ENCODE measurements around the gene SNRK. TPM values are rescaled to one million over a fixed set of nuclear protein-coding genes. Genes with fewer than 3 reads are reported as not detected.

The SNRK gene
- total RNA-seq, 1 experiment from 2014 or later, result 12.0 TPM

DNA sequence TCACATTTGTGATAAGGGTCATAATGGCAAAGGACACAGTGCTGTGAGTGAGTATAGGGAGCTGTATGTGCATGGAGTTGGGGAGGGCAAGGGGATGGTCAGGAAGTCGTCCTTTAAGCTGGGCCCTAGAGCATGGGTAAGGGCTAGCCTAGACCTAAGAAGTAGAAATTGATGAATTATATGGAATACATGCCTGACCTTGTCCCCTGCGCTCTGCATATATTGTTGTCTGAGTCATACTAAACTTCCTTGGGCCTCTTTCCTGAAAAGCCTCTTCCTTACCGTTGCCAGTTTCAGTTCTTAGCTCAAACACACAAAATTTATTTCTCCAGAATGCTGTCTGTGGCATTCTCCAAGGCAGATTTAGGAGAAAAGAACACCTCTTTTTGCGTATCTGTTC is 4.6 kb downstream of the SNRK start:
- TF ChIP-seq, protein P1, sequence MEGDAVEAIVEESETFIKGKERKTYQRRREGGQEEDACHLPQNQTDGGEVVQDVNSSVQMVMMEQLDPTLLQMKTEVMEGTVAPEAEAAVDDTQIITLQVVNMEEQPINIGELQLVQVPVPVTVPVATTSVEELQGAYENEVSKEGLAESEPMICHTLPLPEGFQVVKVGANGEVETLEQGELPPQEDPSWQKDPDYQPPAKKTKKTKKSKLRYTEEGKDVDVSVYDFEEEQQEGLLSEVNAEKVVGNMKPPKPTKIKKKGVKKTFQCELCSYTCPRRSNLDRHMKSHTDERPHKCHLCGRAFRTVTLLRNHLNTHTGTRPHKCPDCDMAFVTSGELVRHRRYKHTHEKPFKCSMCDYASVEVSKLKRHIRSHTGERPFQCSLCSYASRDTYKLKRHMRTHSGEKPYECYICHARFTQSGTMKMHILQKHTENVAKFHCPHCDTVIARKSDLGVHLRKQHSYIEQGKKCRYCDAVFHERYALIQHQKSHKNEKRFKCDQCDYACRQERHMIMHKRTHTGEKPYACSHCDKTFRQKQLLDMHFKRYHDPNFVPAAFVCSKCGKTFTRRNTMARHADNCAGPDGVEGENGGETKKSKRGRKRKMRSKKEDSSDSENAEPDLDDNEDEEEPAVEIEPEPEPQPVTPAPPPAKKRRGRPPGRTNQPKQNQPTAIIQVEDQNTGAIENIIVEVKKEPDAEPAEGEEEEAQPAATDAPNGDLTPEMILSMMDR (conservative IDR thresholded peaks at IDR 0.05), result no peak
- Histone ChIP-seq H2BK15ac (ENCODE audit: low read depth, low read length) (no peak overlapping the region), H2BK5ac (ENCODE audit: insufficient read length, low read length) (no peak overlapping the region), H3K23ac (ENCODE audit: insufficient read length, low read depth, low read length) (no peak overlapping the region), H3K9me3 (ENCODE audit: control insufficient read depth, low read depth, low read length) (no peaks in the 10 kb centered on the region), H2BK20ac (ENCODE audit: low read depth, low read length, poor library complexity, severe bottlenecking) (no peak overlapping the region), H2BK12ac (ENCODE audit: insufficient read length, low read depth, low read length) (no peak overlapping the region), H3K18ac (ENCODE audit: insufficient read length, low read depth, low read length) (no peak overlapping the region), H4K5ac (ENCODE audit: insufficient read length, low read depth, low read length) (no peak overlapping the region), H3K79me1 (ENCODE audit: insufficient read depth, low read depth, low read length, poor library complexity, severe bottlenecking) (peaks cover 3% of the 10 kb centered on the region), H2AK5ac (ENCODE audit: insufficient read length, low read length) (no peak overlapping the region), H3K27me3 (ENCODE audit: insufficient read depth, low read length) (no peaks in the 10 kb centered on the region), H4K20me1 (ENCODE audit: control insufficient read depth, insufficient read depth, insufficient read length) (no peaks in the 10 kb centered on the region), H3K79me2 (ENCODE audit: insufficient read depth, low read length) (peaks cover 5% of the 10 kb centered on the region; the same call in 1 of the 2 replicates), H3T11ph (ENCODE audit: low read length) (no peak overlapping the region), H3K4me1 (ENCODE audit: insufficient read depth, low read length) (0 out of 2 replicates have a peak, but pooled peaks cover 2% of the 10 kb centered on the region), H3K4ac (ENCODE audit: low read depth, low read length) (no peak overlapping the region), H4K8ac (replicated peaks; ENCODE audit: insufficient read length, low read depth, low read length) (no peak overlapping the region), H3K27ac (ENCODE audit: insufficient read length, low read depth, low read length) (no peak overlapping the region), H3K56ac (ENCODE audit: insufficient read length, low read depth, low read length) (no peak overlapping the region), H3K14ac (ENCODE audit: insufficient read depth, low read length) (no peak overlapping the region), H2AFZ (ENCODE audit: low read length) (no peak overlapping the region), H3K23me2 (ENCODE audit: insufficient read length, low read depth, low read length, poor library complexity, severe bottlenecking) (peaks cover 4% of the 10 kb centered on the region), H3K9ac (ENCODE audit: extremely low read depth, insufficient read length, low read length) (no peak overlapping the region), H4K91ac (ENCODE audit: insufficient read length, low read depth, low read length) (no peak overlapping the region), H2BK120ac (ENCODE audit: low read depth, low read length, poor library complexity, severe bottlenecking) (no peak overlapping the region), H3K4me2 (ENCODE audit: insufficient read depth, insufficient read length, low read length) (no peak overlapping the region)
- Mint-ChIP-seq H3K4me3 (no peak overlapping the region), H3K27me3 (ENCODE audit: low read depth) (no peaks in the 10 kb centered on the region; the same call in 1 of the 2 replicates), H3K4me1 (peaks cover 20 to 26% of the 10 kb centered on the region in 2 experiments), H3K27ac (no peak overlapping the region), H3K9me3 (no peaks in the 10 kb centered on the region; a peak in 1 of 5 replicates), H3K36me3 (ENCODE audit: insufficient read depth in 1 of 3, low read depth in 3 of 3) (peaks cover 0 to 9% (median 0%) of the 10 kb centered on the region in 3 experiments; a peak in 4 of 7 replicates)
- DNase-seq, result no peak
- no CpG with 5 or more reads among the region's 4 CpGs for WGBS (ENCODE audit: extremely low coverage, insufficient read length, low lambda C conversion rate)
